Neural crest cell (in vitro differentiated cells): ENCODE results near the gene KCNQ1OT1. TPM values are rescaled to one million over a fixed set of nuclear protein-coding genes. Genes with fewer than 3 reads are reported as not detected.

Experiments used
- DNase-seq: peaks from one replicate; pipeline ENCODE4 v3.0.0; 2021; ENCODE audit warnings: low read depth, mixed read lengths, low spot score
- H3K27ac Mint-ChIP-seq: one replicate; pipeline ENCODE4 v1.8.0; 2021; ENCODE audit warnings: mild to moderate bottlenecking, mixed read lengths; ENCODE audit not compliant: unreplicated experiment
- H3K27me3 Mint-ChIP-seq: 2 replicates; pipeline ENCODE4 v1.8.0; 2021; ENCODE audit warnings: low read depth, mild to moderate bottlenecking, mixed read lengths
- H3K36me3 Mint-ChIP-seq: 2 replicates; pipeline ENCODE4 v1.8.0; 2021; ENCODE audit warnings: low read depth, mild to moderate bottlenecking, mixed read lengths
- H3K4me1 Mint-ChIP-seq: 2 replicates; pipeline ENCODE4 v1.8.0; 2021; ENCODE audit warnings: mixed read lengths
- H3K4me3 Mint-ChIP-seq: one replicate; pipeline ENCODE4 v1.8.0; 2021; ENCODE audit warnings: mild to moderate bottlenecking, mixed read lengths
- H3K9me3 Mint-ChIP-seq: 2 replicates; pipeline ENCODE4 v1.8.0; 2021; ENCODE audit warnings: mixed read lengths
- total RNA-seq: library from RNA; stranded (reverse); gene quantifications from 2 replicates; pipeline ENCODE4 v1.2.1, GENCODE V29; 2021
- TF ChIP-seq, protein P1 (sequence below): fragments of 200-600 bp; sonication (generic); conservative IDR thresholded peaks from 2 replicates; pipeline ENCODE4 v1.5.0; 2021; ENCODE audit warnings: antibody characterized with exemption, mild to moderate bottlenecking

The KCNQ1OT1 gene
- total RNA-seq, 1 donor from 2014 or later: 2.3 TPM

- no peaks in the 10 kb centered on the region for H3K27me3 Mint-ChIP-seq
- peaks cover 24% of the 10 kb centered on the region for H3K9me3 Mint-ChIP-seq
- H3K4me3 Mint-ChIP-seq: no peak overlapping the region
- H3K27ac Mint-ChIP-seq: no peak overlapping the region
- no peak for DNase-seq
- H3K4me1 Mint-ChIP-seq: peaks cover 5% of the 10 kb centered on the region
- TF ChIP-seq, protein P1, sequence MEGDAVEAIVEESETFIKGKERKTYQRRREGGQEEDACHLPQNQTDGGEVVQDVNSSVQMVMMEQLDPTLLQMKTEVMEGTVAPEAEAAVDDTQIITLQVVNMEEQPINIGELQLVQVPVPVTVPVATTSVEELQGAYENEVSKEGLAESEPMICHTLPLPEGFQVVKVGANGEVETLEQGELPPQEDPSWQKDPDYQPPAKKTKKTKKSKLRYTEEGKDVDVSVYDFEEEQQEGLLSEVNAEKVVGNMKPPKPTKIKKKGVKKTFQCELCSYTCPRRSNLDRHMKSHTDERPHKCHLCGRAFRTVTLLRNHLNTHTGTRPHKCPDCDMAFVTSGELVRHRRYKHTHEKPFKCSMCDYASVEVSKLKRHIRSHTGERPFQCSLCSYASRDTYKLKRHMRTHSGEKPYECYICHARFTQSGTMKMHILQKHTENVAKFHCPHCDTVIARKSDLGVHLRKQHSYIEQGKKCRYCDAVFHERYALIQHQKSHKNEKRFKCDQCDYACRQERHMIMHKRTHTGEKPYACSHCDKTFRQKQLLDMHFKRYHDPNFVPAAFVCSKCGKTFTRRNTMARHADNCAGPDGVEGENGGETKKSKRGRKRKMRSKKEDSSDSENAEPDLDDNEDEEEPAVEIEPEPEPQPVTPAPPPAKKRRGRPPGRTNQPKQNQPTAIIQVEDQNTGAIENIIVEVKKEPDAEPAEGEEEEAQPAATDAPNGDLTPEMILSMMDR: no peak
- H3K36me3 Mint-ChIP-seq: peaks cover 46% of the 10 kb centered on the region
Observed at GRCh38 chr11:2655834-2656622, 43.8 kb downstream of the KCNQ1OT1 start.

DNA sequence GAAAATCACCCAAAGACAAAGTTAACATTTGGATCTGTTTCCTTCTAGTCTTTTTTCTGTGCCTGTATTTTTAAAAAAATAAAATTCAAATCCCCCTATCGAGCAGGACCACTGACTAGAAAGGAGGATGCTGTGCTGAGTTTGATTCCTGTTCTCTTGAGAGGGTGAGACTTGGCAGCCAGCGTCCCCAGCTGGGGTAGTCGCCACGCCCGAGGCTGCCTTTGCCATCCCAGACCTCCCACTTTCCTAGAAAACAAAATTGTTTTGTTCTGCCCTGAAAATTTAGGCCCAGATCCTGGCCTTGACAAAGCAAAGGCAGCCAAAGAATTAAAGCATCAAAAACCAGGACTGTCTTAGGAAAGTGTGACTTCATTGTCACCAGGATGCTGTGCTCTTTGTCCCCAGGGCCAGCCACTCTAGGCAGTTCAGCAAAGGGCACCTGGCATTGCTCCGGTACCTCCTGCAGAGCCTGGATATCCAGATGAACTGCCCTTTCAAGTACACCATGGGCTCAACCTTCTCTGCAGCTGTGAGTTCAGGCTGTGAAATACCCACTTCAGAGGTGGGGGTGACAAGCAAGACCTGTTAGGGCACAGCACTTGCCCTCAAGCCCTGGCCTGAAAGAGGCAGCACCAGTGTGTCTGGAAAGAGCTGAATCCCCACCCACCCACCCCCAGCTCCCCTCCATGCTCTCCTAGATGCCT, 44.6 kb downstream of the KCNQ1OT1 start:
- Mint-ChIP-seq H3K27ac (no peak overlapping the region), H3K27me3 (peaks cover 2% of the 10 kb centered on the region), H3K9me3 (peaks cover 20% of the 10 kb centered on the region), H3K4me1 (peaks cover 5% of the 10 kb centered on the region), H3K36me3 (peaks cover 46% of the 10 kb centered on the region), H3K4me3 (no peak overlapping the region)
- TF ChIP-seq, protein P1: no peak
- no peak for DNase-seq

GRCh38 chr11:2653930-2654739, 45.7 kb downstream of the KCNQ1OT1 start:
- Mint-ChIP-seq H3K27ac (no peak overlapping the region), H3K27me3 (peaks cover 3% of the 10 kb centered on the region), H3K36me3 (peaks cover 50% of the 10 kb centered on the region), H3K9me3 (peaks cover 25% of the 10 kb centered on the region), H3K4me1 (peaks cover 5% of the 10 kb centered on the region), H3K4me3 (no peak overlapping the region)
- DNase-seq: no peak
- TF ChIP-seq, protein P1: no peak

- Mint-ChIP-seq H3K9me3 (peaks cover 23% of the 10 kb centered on the region), H3K27me3 (peaks cover 3% of the 10 kb centered on the region), H3K27ac (no peak overlapping the region), H3K4me3 (no peak overlapping the region), H3K4me1 (peaks cover 5% of the 10 kb centered on the region), H3K36me3 (peaks cover 48% of the 10 kb centered on the region)
- TF ChIP-seq, protein P1: no peak
- no peak for DNase-seq
Observed at GRCh38 chr11:2653198-2653551, 46.6 kb downstream of the KCNQ1OT1 start.

- H3K9me3 Mint-ChIP-seq: peaks cover 25% of the 10 kb centered on the region
- peaks cover 48% of the 10 kb centered on the region for H3K36me3 Mint-ChIP-seq
- no peak for DNase-seq
- H3K27me3 Mint-ChIP-seq: peaks cover 3% of the 10 kb centered on the region
- no peak overlapping the region for H3K27ac Mint-ChIP-seq
- peaks cover 5% of the 10 kb centered on the region for H3K4me1 Mint-ChIP-seq
- no peak overlapping the region for H3K4me3 Mint-ChIP-seq
- TF ChIP-seq, protein P1: no peak
Observed at GRCh38 chr11:2652333-2653197, 47.2 kb downstream of the KCNQ1OT1 start.
